ENCODE results near the gene COPG1. TPM values are rescaled to one million over a fixed set of nuclear protein-coding genes. Genes with fewer than 3 reads are reported as not detected.
A peak's percentile ranks its signal among the peaks of the same experiment; 100 is the strongest.
"Not testable (repeated sequence)": the region's sequence is repeated elsewhere in the genome, so short reads cannot be mapped to it uniquely, and the experiment has no call there.

COPG1 gene
- total RNA-seq, 1 donor from 2014 or later, result 286 TPM

DNA sequence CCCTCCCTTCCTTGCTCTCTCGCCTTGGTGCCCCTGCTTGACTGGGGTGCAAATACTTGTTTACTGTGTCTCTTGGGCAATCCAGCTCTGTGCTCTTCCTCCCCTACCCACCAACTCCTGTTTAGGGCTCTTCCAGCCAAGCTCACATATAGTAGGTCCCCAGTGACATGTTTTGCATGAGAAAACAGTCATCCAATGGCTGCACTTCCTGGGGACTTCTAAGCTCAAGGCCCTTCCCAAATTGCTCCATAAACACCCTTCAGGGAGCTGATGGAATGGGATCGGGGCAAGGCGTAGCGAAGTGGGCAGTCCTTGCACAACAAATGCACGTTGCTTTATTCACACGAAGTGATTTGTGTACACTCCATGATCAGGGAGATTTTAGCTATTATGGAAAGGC is 9.4 kb upstream of the COPG1 start:
- DNase-seq (ENCODE audit: low read depth), result no peak

DNA sequence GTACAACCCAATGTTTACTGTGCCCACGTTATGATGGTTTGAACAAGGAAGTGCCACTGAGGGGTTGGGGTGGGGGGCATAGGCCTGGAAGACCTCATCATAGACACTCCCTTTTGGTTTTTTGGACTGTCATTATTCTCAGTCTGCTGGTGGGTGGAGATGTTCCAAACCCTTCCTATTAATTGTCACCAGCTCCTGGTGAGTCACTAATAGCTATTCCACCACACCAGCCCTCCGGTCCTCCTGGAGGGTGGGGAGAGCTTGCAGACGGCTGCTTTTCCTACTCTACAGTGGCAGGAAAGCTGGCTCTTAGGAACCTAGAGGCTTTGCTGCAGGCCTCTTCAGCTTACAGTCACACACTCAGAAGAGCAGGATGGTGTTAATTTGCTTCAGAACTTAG is 9.0 kb upstream of the COPG1 start:
- peak; percentile 15 for DNase-seq (ENCODE audit: low read depth)

DNA sequence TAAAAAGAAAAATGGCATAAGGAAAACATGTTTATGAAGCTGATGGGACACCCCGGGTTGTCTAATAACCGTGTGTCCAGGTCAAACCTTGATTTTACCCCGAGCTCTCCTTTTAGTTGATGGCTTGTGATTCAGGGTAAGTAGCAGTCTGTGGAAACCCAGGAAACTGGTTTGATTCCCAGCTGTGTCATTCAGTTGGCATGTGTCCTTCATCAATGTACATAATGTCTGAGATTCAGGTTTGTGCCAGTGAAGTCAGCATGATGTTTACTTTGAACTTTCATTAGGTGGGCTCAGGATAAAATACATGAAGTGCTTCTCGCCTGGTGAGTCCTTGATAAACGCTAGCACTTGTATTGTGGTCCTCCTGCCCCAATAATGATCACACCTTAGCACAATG is 4.3 kb upstream of the COPG1 start:
- DNase-seq (ENCODE audit: low read depth), result peak; percentile 16

DNA sequence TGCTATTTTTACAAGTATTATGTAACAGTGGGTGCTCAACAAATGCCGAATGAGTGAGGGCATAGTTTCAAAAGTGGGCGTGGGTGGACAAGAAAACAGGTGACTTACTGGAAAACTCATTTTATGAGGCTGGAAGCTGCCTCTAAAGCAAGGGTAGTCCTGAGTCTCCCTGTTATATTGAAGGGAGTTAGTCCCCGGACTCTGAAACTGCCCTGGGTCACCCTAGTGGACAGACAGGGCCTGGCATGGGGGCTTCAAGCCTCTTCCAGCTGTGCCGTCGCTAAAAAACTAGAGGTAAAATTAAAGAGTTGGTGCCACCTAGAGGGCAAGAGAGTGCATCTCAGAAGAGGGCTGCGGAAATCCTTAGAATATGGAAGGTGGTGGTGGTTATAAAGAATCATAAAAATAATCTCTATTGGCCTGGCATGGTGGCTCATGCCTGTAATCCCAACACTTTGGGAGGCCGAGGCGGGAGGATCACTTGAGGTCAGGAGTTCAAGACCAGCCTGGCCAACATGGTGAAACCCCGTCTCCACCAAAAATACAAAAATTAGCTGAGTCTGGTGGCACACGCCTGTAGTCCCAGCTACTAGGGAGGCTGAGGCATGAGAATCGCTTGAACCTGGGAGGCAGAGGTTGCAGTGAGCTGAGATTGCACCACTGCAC is 3.6 kb upstream of the COPG1 start:
- peak; percentile 84 for DNase-seq (ENCODE audit: low read depth)

DNA sequence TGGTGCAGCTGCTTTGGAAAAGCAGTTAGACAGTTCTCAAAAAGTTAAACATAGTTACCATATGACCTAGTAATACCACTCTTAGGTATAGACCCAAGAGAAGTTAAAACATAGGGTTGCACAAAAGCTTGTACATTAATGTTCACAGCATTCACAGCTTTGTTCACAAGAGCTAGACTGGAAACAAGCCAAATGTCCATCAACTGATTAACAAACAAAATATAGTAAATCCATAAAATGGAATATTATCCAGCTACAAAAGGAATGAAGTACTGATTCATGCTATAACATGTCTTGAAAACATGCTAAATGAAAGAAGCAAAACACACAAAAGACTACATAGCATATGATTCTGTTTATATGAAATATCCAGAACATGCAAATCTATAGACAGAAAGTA is 2.8 kb upstream of the COPG1 start:
- no peak for DNase-seq (ENCODE audit: low read depth)

DNA sequence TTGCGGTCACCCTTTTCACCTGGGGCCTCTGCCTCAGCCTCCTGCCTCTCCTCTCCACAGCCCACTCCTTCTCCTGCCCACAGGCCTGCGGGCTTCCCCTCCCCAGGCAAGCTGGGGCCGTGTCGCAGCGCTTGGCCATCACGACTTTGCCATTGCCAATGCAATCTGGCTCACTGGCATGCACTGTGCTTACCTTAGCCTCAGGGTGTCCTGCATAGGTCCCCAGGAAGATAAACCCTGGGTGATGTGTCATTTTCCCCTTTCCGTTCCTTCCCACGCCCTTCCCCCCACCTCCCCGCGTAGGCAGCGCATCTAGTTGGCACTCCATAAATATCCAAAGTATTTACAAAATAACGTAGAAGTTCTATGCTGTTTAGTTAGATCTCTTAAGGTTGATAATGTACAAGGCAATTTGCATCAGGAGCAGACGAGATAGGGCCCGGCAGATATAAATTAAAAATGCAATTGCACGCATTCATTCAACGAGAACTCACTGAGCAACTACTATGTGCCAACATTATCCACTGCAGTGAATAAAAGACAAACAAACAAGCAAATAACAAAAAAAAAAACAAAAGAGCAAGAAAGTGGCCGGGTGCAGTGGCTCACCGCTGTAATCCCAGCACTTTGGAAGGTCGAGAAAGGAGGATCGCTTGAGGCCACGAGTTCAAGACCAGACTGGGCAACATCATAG is 973 bp upstream of the COPG1 start:
- DNase-seq (ENCODE audit: low read depth), result no peak

DNA sequence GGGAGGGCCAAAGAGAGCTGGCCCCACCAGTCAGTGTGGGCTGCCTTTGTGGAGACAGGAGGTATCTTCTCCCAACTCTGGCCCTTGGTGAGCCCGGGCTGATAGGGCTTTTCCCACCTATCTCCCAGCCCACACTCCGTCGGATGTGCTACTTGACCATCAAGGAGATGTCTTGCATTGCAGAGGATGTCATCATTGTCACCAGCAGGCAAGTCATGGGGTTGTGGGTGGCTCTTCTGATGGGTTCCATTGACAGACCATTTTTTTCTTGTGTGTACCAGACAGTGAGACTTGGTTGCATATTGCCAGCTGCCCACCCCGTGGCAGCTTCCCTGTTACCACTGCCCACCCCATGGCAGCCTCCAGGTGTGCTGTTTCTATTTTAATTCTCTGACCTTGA is 3.3 kb downstream of the COPG1 start:
- no peak for DNase-seq (ENCODE audit: low read depth)

DNA sequence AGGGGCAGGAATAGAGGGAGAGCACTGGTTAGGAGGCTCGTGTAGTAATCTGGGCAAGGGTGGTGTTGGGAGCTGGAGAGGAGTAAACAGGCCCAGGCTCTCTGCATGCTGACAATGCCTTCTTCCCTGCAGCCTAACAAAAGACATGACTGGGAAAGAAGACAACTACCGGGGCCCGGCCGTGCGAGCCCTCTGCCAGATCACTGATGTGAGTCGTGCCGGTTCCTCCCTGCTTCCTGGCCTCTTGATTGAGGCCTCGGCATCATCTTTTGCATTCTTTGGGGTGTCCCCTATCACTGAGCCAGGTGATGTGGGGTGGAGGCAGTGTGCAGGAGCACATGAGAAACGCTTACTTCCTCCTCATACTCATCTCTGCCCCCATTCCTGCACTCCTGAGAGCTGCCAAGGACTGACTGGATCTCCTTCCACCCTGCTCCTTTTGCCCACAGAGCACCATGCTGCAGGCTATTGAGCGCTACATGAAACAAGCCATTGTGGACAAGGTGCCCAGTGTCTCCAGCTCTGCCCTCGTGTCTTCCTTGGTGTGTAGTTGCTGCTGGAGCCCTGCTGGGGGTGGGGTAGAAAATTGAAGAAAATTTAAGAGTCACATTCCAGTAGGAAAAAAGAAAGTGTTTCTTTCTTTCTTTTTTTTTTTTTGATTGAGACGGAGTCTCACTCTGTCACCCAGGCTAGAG is 5.3 kb downstream of the COPG1 start:
- no peak for DNase-seq (ENCODE audit: low read depth)

DNA sequence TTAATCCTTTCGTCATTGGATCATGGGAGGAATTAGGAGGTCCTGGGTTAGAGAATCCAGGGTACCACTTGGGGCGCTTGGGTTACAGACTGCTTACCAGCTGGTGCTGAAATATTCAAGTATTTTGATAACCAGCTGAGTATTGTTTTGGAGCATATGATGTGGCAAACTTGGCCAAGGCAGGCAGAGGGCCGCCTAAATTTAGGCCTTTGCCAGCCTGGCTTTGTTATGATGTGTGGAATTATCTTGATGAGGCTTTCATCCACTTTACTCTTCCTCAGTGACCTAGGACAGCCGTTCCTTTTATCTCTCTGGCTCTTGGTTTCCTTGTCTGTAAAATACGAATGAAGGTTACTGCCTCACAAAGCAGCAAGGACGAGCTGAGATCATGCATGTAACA is 6.9 kb downstream of the COPG1 start:
- DNase-seq (ENCODE audit: low read depth), result no peak

DNA sequence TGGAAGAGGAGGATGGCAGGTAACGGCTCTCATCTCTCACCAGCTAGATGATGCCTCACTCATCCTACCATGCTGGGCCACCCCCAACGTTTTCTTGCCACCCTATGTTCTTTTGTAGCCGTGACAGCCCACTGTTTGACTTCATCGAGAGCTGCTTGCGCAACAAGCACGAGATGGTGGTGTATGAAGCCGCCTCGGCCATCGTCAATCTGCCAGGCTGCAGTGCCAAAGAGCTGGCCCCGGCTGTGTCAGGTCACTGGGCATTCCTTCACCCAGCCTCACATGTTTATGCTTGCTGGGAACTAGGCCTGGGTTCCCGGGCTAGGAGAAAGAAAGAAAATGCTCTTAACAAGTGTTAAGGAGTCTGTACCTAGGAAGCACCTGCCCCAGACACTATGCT is 8.2 kb downstream of the COPG1 start:
- DNase-seq (ENCODE audit: low read depth), result no peak

DNA sequence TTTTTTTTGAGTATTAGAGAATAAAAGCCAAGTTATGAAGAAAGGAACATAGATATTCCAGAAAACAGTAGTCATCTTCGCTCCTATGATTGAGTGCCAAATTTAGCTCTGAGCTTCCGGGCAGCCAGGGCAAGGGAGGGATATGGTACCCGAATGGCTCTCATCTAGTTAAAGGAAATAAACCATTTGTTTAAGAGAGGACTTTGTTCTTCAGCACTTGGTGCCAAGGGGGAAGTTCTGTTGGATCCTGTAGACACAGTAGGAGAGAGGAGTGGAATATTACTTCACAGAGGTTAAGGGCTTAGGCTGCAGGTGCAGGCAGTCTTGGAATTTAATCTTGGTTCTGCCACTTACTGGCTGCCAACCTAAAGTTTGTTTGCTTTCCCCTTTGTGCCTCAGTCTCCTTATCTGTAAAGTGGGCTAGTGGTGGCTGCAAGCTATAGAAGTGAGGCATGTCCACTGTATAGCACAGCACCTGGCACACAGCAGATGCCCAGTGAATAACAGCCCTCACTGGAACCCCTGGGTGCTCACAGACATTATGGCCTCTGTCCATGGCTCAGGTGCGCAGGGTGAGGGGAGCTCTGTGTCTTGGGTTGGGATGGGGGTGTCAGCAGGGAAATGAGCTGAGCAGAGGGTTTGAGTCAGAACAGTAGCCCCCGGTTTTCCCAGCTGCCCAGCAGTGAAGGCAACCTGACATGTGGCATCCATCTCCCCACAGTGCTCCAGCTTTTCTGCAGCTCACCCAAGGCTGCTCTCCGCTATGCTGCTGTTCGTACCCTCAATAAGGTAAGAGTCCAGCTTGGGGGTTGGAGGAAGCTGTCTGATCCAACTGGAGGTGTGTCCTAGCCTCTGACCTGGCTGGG is 10.4 kb downstream of the COPG1 start:
- no peak for DNase-seq (ENCODE audit: low read depth)

DNA sequence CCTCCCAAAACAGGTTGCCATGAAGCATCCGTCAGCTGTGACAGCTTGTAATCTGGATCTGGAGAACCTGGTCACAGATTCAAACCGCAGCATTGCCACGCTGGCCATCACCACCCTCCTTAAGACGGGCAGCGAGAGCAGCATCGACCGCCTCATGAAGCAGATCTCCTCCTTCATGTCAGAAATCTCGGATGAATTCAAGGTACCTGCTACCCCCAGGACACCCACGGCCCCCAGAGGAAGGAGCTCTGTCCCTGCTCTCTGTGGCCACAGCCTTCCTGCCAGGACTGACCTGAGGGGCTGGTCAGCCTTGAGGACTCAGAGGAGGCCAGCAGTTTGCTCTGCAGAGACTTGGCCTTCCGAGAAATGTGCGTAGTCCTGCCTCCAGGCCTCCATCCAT is 11.2 kb downstream of the COPG1 start:
- DNase-seq (ENCODE audit: low read depth), result no peak

DNA sequence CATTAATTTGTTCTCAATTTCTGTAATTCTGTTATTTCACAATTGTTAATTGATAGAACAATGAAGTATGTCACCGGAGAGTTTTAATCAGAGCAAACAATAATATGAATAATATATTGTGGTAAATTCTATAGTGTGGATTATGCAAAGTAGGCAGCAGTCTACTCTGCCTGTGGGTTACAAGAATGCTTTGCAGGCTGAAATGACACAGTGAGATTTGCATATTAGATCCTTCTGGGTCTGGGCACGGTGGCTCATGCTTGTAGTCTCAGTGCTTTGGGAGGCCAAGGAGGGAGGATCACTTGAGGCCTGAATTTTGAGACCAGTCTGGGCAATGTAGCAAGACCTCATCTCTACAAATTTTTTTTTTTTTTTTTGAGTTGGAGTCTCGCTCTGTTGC is 12.5 kb downstream of the COPG1 start:
- DNase-seq (ENCODE audit: low read depth), result no peak

DNA sequence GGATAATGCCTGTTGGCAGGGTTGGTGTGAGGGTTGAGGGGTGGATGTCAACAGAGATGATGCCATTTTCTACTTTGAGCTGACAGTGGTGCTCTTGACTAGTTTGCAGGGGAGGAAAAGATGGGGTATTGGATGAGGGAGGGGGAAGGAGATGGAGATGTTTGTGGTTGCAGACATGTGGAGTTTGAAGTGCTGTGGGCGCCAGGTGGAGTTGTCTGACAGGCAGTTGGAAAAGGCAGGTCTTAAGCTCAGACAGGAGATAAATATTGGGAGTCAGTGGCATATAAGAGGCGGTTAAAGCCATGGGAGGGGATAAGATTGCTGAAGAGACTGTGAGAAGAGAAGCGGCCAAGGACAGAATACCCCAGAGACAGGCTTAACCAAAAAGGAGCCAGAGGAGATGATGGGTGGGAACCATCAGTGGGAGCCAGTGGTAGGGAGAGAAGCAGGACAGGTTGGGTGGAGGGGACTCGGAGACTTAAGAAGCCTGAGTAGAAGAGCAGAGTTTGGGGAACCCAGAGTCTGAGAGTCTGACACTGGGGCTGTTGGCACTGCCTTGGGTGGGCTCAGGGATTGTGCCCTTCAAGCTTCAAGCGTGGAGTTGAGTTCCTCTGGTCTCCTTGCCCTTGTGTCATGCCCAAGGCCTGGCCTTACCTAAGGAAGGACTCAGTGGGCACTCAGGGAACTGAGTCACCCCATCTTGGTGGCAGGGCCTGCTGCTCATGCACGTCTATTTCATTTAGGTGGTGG is 13.9 kb downstream of the COPG1 start:
- no peak for DNase-seq (ENCODE audit: low read depth)

DNA sequence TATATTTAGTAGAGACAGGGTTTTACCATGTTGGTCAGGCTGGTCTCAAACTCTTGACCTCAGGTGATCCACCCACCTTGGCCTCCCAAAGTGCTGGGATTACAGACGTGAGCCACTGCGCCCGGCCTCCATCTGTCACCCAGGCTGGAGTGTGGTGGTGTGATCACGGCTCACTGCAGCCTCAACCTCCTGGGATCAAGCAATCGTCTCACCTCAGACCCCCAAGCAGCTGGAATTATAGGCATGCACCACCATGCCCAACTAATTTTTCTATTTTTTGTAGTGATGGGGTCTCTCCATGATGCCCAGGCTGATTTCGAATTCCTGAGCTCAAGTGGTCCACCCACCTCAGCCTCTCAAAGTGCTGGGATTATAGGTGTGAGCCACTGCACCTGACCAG is 15.6 kb downstream of the COPG1 start:
- not testable (repeated sequence) for DNase-seq (ENCODE audit: low read depth)

DNA sequence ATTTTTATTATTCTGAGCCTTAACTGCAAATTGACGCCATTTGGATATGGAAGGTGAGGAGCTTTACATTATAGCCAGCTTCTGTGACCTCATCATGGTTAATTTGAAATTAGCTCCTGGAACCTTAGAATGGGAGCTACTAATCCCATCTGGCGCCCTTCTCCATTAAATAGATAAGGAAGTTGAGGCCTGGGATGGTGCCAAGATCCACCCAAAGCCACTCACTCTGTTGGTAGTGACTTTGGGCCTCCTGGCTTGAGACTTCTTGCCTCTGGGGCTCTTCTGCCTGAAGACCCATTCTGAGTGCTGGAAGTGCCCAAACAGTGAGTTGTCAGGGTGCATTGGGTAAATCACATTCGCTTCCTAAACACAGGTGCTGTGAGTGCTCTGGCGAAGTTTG is 17.2 kb downstream of the COPG1 start:
- DNase-seq (ENCODE audit: low read depth), result no peak

DNA sequence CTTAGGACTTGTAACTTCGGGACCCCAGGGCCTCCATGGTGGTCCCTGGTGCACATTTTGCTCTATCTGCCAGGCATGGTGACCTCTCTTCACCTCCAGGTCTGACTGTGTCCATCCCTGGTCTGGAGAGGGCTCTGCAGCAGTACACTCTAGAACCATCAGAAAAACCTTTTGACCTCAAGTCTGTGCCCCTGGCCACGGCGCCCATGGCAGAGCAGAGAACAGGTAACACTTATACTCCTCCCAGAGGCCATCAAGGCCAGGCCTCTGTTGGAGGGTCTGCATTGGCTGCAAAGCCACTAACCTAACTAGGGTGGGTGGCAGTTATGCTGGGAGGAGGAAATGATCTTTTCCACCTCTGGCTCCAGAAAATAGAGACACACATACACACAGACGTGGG is 19.0 kb downstream of the COPG1 start:
- DNase-seq (ENCODE audit: low read depth), result no peak

DNA sequence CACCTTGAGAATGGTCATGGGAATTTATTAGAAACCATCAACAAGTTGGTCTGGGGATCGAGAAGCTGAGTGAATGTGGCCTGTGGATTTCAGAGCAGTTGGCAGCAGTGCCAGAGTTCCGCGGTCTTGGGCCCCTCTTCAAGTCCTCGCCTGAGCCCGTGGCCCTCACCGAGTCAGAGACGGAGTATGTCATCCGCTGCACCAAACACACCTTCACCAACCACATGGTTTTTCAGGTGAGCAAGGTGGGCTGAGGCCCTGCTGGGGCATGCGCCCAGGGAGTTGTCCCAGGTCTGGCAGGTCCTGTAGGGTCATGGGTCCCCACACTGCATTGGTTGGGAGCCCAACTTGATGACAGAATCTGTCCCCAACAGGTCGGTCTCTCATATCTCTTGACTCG is 22.3 kb downstream of the COPG1 start:
- no peak for DNase-seq (ENCODE audit: low read depth)

DNA sequence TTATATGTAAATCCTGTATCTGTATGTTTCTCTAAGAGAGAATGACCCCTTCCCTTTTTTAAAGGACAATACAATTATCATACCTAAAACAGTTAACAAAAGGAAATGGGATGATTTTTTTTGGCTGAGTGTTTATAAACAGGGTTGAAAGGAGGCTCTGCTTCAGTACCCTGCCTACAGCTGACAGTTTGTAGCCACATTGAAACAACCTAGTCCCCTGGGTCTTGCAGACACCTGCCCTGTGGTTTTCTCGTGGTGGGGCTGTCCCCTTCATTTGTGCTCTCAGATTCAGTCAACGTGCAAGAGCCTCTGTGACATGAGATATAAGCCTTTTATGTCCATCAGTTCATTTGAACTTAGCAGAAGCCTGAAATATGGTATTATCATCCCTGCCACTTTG is 27.0 kb downstream of the COPG1 start:
- DNase-seq (ENCODE audit: low read depth), result no peak

DNA sequence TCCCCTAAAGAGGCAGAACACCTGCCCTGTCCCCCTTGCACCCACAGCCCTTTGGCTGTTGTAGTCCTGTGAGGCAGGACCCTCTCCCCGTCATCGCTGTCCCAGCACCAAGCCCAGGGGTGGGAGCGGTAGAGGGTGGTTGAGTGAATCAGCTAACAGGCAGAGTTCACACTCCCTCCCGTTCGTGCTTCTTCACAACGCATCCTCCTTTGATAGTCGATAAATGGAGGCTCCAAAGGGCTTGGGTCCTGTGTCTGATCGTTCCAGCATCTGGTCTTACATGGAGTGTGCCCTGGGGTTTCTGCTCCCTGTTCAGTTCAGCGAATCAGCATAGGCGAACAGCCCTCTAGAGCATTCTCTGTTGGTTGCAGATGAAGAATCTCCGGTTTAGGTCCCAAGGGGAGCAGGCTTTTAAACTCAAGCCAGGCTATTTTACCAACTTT is 28.4 kb downstream of the COPG1 start:
- no peak for DNase-seq (ENCODE audit: low read depth)

DNA sequence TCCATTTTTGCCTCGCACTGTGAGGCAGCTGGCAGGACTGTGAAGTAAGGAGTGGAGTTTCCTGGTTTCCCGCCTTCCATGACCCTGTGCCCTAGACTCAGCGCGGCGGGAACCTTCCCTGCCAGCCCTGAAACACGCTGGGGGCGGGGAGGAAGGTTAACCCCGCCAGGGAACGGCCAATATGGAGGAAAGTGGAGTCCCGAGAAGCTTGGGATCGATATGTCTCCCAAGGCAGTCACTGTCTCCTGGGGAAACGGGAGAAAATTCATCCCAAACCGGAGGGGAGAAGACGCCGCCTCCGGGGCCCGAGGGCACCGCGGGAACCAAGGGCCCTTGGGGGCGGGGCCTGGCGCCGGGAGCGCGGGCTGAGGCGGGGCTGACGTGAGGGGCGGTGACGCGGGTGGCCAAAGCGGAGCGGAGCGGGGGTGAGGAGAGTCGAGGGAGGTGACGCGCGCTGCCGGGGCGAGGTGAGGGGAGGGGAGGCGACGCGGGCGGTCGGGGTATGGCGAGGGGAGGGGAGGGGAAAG is 29.1 kb downstream of the COPG1 start, which contains the start of gene HMCES:
HMCES (plus strand) TSS at position 432 of the 527 bp plus-strand sequence. CDS start 863 bp downstream, outside the sequence.
- peak; percentile 47 for DNase-seq (ENCODE audit: low read depth)
